GM15510 (cell line): Measurements from ENCODE around the gene CYP1A2.

Experiments
- POLR2A ChIP-seq: IDR thresholded peaks from 3 replicates; pipeline ENCODE4 v1.6.1; 2011; ENCODE audit warnings: borderline replicate concordance; ENCODE audit not compliant: insufficient read length; ENCODE audit errors: extremely low read depth

CYP1A2 gene

GRCh38 chr15:74748322-74748946 is at the start of gene CYP1A2:
Gene CYP1A2, plus strand, starts transcription at chr15:74748845. Its CDS starts 894 bp downstream, at chr15:74749739.
- no peak for TF ChIP-seq POLR2A

GRCh38 chr15:74709011-74709410 is 39.6 kb upstream of the CYP1A2 start:
- TF ChIP-seq POLR2A, result no peak

- TF ChIP-seq POLR2A, result no peak
These were observed 38.8 kb upstream of the CYP1A2 start for GRCh38 chr15:74709892-74710291.

GRCh38 chr15:74710319-74711094 is 38.1 kb upstream of the CYP1A2 start:
- TF ChIP-seq POLR2A, result no peak

- no peak for TF ChIP-seq POLR2A
These were observed 36.3 kb upstream of the CYP1A2 start for GRCh38 chr15:74712311-74712710.

- no peak for TF ChIP-seq POLR2A
These were observed 32.0 kb upstream of the CYP1A2 start for GRCh38 chr15:74716651-74717050.

- TF ChIP-seq POLR2A, result no peak
These were observed 26.1 kb upstream of the CYP1A2 start for GRCh38 chr15:74722591-74722990.

GRCh38 chr15:74723187-74723586 is 25.5 kb upstream of the CYP1A2 start:
- no peak for TF ChIP-seq POLR2A

GRCh38 chr15:74723754-74724334 is 24.8 kb upstream of the CYP1A2 start:
- TF ChIP-seq POLR2A, result no peak

- TF ChIP-seq POLR2A, result no peak
These were observed 23.9 kb upstream of the CYP1A2 start for GRCh38 chr15:74724570-74725224.

GRCh38 chr15:74725225-74725774 is 23.3 kb upstream of the CYP1A2 start, which contains the start of gene CYP1A1:
Gene CYP1A1, minus strand, starts transcription at chr15:74725528. Its CDS starts 2,431 bp downstream, at chr15:74723097.
- no peak for TF ChIP-seq POLR2A

- peak; percentile 12 for TF ChIP-seq POLR2A
These were observed 22.5 kb upstream of the CYP1A2 start for GRCh38 chr15:74725845-74726773.

- TF ChIP-seq POLR2A, result no peak
These were observed 21.9 kb upstream of the CYP1A2 start for GRCh38 chr15:74726774-74727164.

- TF ChIP-seq POLR2A, result no peak
These were observed 20.9 kb upstream of the CYP1A2 start for GRCh38 chr15:74727727-74728126.
